ENCODE data around the gene ZNF79. TPM values are rescaled to one million over a fixed set of nuclear protein-coding genes. Genes with fewer than 3 reads are reported as not detected.

ZNF79 gene
- polyA plus RNA-seq, 1 experiment: 5.6 TPM

DNA sequence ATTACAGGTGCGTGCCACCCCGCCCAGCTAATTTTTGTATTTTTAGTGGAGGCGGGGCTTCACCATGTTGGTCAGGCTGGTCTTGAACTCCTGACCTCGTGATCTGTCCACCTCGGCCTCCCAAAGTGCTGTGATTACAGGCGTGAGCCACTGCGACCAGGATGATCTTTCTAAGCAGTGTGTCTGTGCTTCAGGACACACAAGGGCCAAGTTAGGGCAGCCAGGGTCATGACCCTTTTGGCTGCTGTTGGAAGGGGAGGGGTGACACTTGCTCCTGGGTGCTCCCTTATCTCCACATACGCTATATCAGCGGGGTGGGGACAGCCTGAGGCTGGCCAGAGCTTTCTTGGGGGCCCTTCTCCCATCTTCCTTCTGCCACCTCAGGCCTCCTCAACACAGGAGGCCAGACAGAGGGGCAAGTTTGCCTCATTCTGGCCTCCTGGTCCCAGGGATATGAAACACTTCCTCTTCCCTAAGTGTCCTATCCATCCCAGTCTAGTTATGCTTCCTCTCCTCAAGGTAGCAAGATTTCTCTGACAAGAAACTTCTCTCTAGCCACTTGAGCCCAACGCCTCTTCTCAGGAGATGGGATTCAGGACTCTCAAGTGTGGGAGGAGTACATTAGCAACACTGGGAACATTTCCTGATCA is 1.9 kb upstream of the ZNF79 start:
- no peaks in the 10 kb centered on the region for H3K27me3 ChIP-seq (ENCODE audit: control insufficient read depth, insufficient read depth, low read length)
- POLR2A ChIA-PET: no interaction called here
- peaks cover 9% of the 10 kb centered on the region; the same call in 1 of the 2 replicates for H3K9me3 ChIP-seq (ENCODE audit: control insufficient read depth, insufficient read depth, low read length)
- no peak overlapping the region; the same call in 1 of the 2 replicates for H3K4me3 ChIP-seq (ENCODE audit: low read depth, low read length)
- DNase-seq (ENCODE audit: low read depth, low spot score): no peak
- TF ChIP-seq CTCF (IDR thresholded peaks at IDR 0.05; ENCODE audit: low read depth, low read length): no peak
- CTCF ChIA-PET: no interaction called here
- no peak overlapping the region for H3K27ac ChIP-seq (ENCODE audit: low read depth, low read length)

GRCh38 chr9:127422787-127423186 is 1.4 kb upstream of the ZNF79 start:
- POLR2A ChIA-PET: interaction anchor here (1.4 to 1.7 kb wide), 2 partner anchors 24 to 26 kb away, joined by 3 to 6 read pairs; partner anchors contain the start of gene SLC2A8
- CTCF ChIA-PET: interaction anchor here (1.5 kb wide), 1 partner anchor 218 kb away, joined by 8 read pairs; no protein-coding TSS in a partner anchor

DNA sequence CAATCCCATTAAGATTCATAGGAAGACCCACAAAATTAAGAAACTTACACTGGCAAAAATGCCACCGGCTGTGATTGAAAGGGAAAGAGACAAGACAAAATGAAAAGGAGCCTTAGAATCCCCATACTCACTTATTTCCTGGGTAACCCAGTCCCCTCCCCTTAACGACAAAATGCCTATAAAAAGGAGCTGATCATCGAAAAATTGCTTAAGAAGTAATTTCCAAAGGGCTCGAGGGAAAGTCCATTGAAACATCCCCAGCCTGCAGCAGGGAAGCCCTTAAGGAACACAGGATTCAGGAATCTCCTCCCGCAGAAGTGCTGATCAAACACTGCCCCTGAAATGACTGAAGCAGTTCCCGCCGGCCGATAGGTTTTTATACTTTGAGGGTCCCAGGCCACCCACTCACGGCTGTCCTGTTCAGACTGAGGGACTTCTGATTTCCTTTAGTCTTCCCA is 677 bp upstream of the ZNF79 start:
- no peak for TF ChIP-seq CTCF (IDR thresholded peaks at IDR 0.05; ENCODE audit: low read depth, low read length)
- POLR2A ChIA-PET: interaction anchor here (0.9 to 1.7 kb wide), 7 partner anchors 14 to 28 kb away, joined by 3 to 10 read pairs (median 6); partner anchors contain the start of genes LRSAM1, RPL12 and SLC2A8
- CTCF ChIA-PET: interaction anchor here (1.5 kb wide), 1 partner anchor 218 kb away, joined by 8 read pairs; no protein-coding TSS in a partner anchor
- no peak for DNase-seq (ENCODE audit: low read depth, low spot score)
- H3K27me3 ChIP-seq (ENCODE audit: control insufficient read depth, insufficient read depth, low read length): no peaks in the 10 kb centered on the region
- no peaks in the 10 kb centered on the region for H3K9me3 ChIP-seq (ENCODE audit: control insufficient read depth, insufficient read depth, low read length)
- H3K27ac ChIP-seq (ENCODE audit: low read depth, low read length): peak overlapping the region; percentile 47
- peak overlapping the region; percentile 87 for H3K4me3 ChIP-seq (ENCODE audit: low read depth, low read length)

More at GRCh38 chr9:127422787-127423186, 1.4 kb upstream of the ZNF79 start:
- DNase-seq (ENCODE audit: low read depth, low spot score): no peak
- Histone ChIP-seq H3K27ac (ENCODE audit: low read depth, low read length) (no peak overlapping the region), H3K4me3 (ENCODE audit: low read depth, low read length) (peak overlapping the region; percentile 87), H3K9me3 (ENCODE audit: control insufficient read depth, insufficient read depth, low read length) (peaks cover 4% of the 10 kb centered on the region; the same call in 1 of the 2 replicates), H3K27me3 (ENCODE audit: control insufficient read depth, insufficient read depth, low read length) (no peaks in the 10 kb centered on the region)
- TF ChIP-seq CTCF (IDR thresholded peaks at IDR 0.05; ENCODE audit: low read depth, low read length): no peak

GRCh38 chr9:127424676-127424999 is 456 bp downstream of the ZNF79 start:
- TF ChIP-seq CTCF (IDR thresholded peaks at IDR 0.05; ENCODE audit: low read depth, low read length): no peak
- ChIA-PET POLR2A (interaction anchor here (0.8 to 1.7 kb wide), 8 partner anchors 13 to 200 kb away, joined by 3 to 10 read pairs (median 6); partner anchors contain the start of genes LRSAM1, RPL12 and SLC2A8), CTCF (interaction anchor here (0.6 kb wide), 1 partner anchor 22 kb away, joined by 4 read pairs; no protein-coding TSS in a partner anchor)
- Histone ChIP-seq H3K4me3 (ENCODE audit: low read depth, low read length) (peak overlapping the region; percentile 87), H3K9me3 (ENCODE audit: control insufficient read depth, insufficient read depth, low read length) (no peaks in the 10 kb centered on the region), H3K27ac (ENCODE audit: low read depth, low read length) (peak overlapping the region; percentile 58), H3K27me3 (ENCODE audit: control insufficient read depth, insufficient read depth, low read length) (no peaks in the 10 kb centered on the region)
- DNase-seq (ENCODE audit: low read depth, low spot score): no peak

- no peak for DNase-seq (ENCODE audit: low read depth, low spot score)
- TF ChIP-seq CTCF (IDR thresholded peaks at IDR 0.05; ENCODE audit: low read depth, low read length): no peak
- Histone ChIP-seq H3K9me3 (ENCODE audit: control insufficient read depth, insufficient read depth, low read length) (no peaks in the 10 kb centered on the region), H3K4me3 (ENCODE audit: low read depth, low read length) (no peak overlapping the region), H3K27ac (ENCODE audit: low read depth, low read length) (no peak overlapping the region), H3K27me3 (ENCODE audit: control insufficient read depth, insufficient read depth, low read length) (no peaks in the 10 kb centered on the region)
- CTCF ChIA-PET: no interaction called here
- POLR2A ChIA-PET: no interaction called here
These were observed 2.6 kb downstream of the ZNF79 start for GRCh38 chr9:127426756-127427155.

Measured in AG04450 (cell line).